ENCODE results near the gene RPA1.

RPA1 gene

GRCh38 chr17:1942666-1943435, 113.0 kb downstream of the RPA1 start:
- no peak for DNase-seq (ENCODE audit: low read depth)

GRCh38 chr17:1943436-1943831, 113.6 kb downstream of the RPA1 start:
- DNase-seq (ENCODE audit: low read depth) = no peak

GRCh38 chr17:1945621-1946020, 115.8 kb downstream of the RPA1 start:
- no peak for DNase-seq (ENCODE audit: low read depth)

- DNase-seq (ENCODE audit: low read depth) = no peak
Measured at GRCh38 chr17:1946021-1946932, 116.5 kb downstream of the RPA1 start.

- DNase-seq (ENCODE audit: low read depth) = no peak
Measured at GRCh38 chr17:1947229-1947742, 117.5 kb downstream of the RPA1 start.

GRCh38 chr17:1947743-1948516, 118.1 kb downstream of the RPA1 start:
- DNase-seq (ENCODE audit: low read depth) = no peak

- no peak for DNase-seq (ENCODE audit: low read depth)
Measured at GRCh38 chr17:1948517-1948825, 118.7 kb downstream of the RPA1 start.

All from stimulated activated CD8-positive, alpha-beta memory T cell treated with anti-CD3 and anti-CD28 coated beads, Interleukin-12 subunit alpha, Interleukin-12 subunit beta, amount 100 ng/mL, for 4 hours (primary cell).